ENCODE measurements around the gene TIFAB. TPM values are rescaled to one million over a fixed set of nuclear protein-coding genes. Genes with fewer than 3 reads are reported as not detected.

Gene TIFAB
- total RNA-seq, 1 donor from 2014 or later, result not detected

GRCh38 chr5:135471726-135472125 is 19.6 kb upstream of the TIFAB start:
- Histone ChIP-seq H3K36me3 (ENCODE audit: insufficient read depth, low read length) (no peaks in the 10 kb centered on the region), H3K27ac (ENCODE audit: low read depth, low read length) (no peak overlapping the region), H4K20me1 (ENCODE audit: insufficient read depth, low read length) (no peaks in the 10 kb centered on the region), H3K4me3 (ENCODE audit: insufficient read depth, low read depth, low read length) (no peak overlapping the region), H2AFZ (ENCODE audit: low read depth, low read length) (no peak overlapping the region), H3K9ac (ENCODE audit: low read length) (no peak overlapping the region), H3K4me1 (ENCODE audit: insufficient read depth, low read length) (no peaks in the 10 kb centered on the region), H3K79me2 (ENCODE audit: insufficient read depth, low read length) (no peaks in the 10 kb centered on the region), H3K4me2 (ENCODE audit: low read length) (no peak overlapping the region), H3K9me3 (ENCODE audit: insufficient read depth, low read depth, low read length) (no peaks in the 10 kb centered on the region), H3K27me3 (ENCODE audit: insufficient read depth, low read length) (peaks cover 69% of the 10 kb centered on the region)
- FAIRE-seq (no peak), DNase-seq (ENCODE audit: low read depth) (no peak)
- Mint-ChIP-seq H3K9me3 (ENCODE audit: unreplicated experiment) (no peaks in the 10 kb centered on the region), H3K27me3 (ENCODE audit: low read depth, unreplicated experiment) (peaks cover 89% of the 10 kb centered on the region), H3K4me3 (ENCODE audit: unreplicated experiment) (no peak overlapping the region), H3K27ac (ENCODE audit: unreplicated experiment) (no peak overlapping the region), H3K36me3 (ENCODE audit: low read depth, unreplicated experiment) (no peaks in the 10 kb centered on the region), H3K4me1 (ENCODE audit: low read depth, unreplicated experiment) (no peaks in the 10 kb centered on the region)
- TF ChIP-seq EZH2 (IDR thresholded peaks at IDR 0.05; ENCODE audit: insufficient read depth, low read length), result no peak
- no peak for TF ChIP-seq CTCF (IDR thresholded peaks at IDR 0.05; ENCODE audit: insufficient read depth, low read depth, low read length)

- no peak overlapping the region for H3K27ac Mint-ChIP-seq (ENCODE audit: unreplicated experiment)
- H3K27me3 Mint-ChIP-seq (ENCODE audit: low read depth, unreplicated experiment), result peaks cover 91% of the 10 kb centered on the region
- Histone ChIP-seq H3K27ac (ENCODE audit: low read depth, low read length) (no peak overlapping the region), H3K36me3 (ENCODE audit: insufficient read depth, low read length) (no peaks in the 10 kb centered on the region), H4K20me1 (ENCODE audit: insufficient read depth, low read length) (no peaks in the 10 kb centered on the region), H3K79me2 (ENCODE audit: insufficient read depth, low read length) (no peaks in the 10 kb centered on the region), H3K27me3 (ENCODE audit: insufficient read depth, low read length) (peaks cover 65% of the 10 kb centered on the region), H2AFZ (ENCODE audit: low read depth, low read length) (no peak overlapping the region), H3K9me3 (ENCODE audit: insufficient read depth, low read depth, low read length) (no peaks in the 10 kb centered on the region), H3K4me1 (ENCODE audit: insufficient read depth, low read length) (no peaks in the 10 kb centered on the region), H3K4me3 (ENCODE audit: insufficient read depth, low read depth, low read length) (no peak overlapping the region), H3K9ac (ENCODE audit: low read length) (no peak overlapping the region), H3K4me2 (ENCODE audit: low read length) (no peak overlapping the region)
- H3K4me1 Mint-ChIP-seq (ENCODE audit: low read depth, unreplicated experiment), result peaks cover 5% of the 10 kb centered on the region
- TF ChIP-seq CTCF (IDR thresholded peaks at IDR 0.05; ENCODE audit: insufficient read depth, low read depth, low read length), result no peak
- no peak for TF ChIP-seq EZH2 (IDR thresholded peaks at IDR 0.05; ENCODE audit: insufficient read depth, low read length)
- no peaks in the 10 kb centered on the region for H3K9me3 Mint-ChIP-seq (ENCODE audit: unreplicated experiment)
- DNase-seq (ENCODE audit: low read depth) (no peak), FAIRE-seq (no peak)
- H3K36me3 Mint-ChIP-seq (ENCODE audit: low read depth, unreplicated experiment), result no peaks in the 10 kb centered on the region
- no peak overlapping the region for H3K4me3 Mint-ChIP-seq (ENCODE audit: unreplicated experiment)
Observed at GRCh38 chr5:135469911-135470310, 17.8 kb upstream of the TIFAB start.

GRCh38 chr5:135468541-135468940 is 16.4 kb upstream of the TIFAB start:
- Histone ChIP-seq H3K4me3 (ENCODE audit: insufficient read depth, low read depth, low read length) (no peak overlapping the region), H3K4me1 (ENCODE audit: insufficient read depth, low read length) (no peaks in the 10 kb centered on the region), H3K36me3 (ENCODE audit: insufficient read depth, low read length) (no peaks in the 10 kb centered on the region), H3K79me2 (ENCODE audit: insufficient read depth, low read length) (no peaks in the 10 kb centered on the region), H3K9me3 (ENCODE audit: insufficient read depth, low read depth, low read length) (no peaks in the 10 kb centered on the region), H3K9ac (ENCODE audit: low read length) (no peak overlapping the region), H4K20me1 (ENCODE audit: insufficient read depth, low read length) (no peaks in the 10 kb centered on the region), H3K27me3 (ENCODE audit: insufficient read depth, low read length) (peaks cover 68% of the 10 kb centered on the region), H3K4me2 (ENCODE audit: low read length) (no peak overlapping the region), H3K27ac (ENCODE audit: low read depth, low read length) (no peak overlapping the region), H2AFZ (ENCODE audit: low read depth, low read length) (no peak overlapping the region)
- H3K27me3 Mint-ChIP-seq (ENCODE audit: low read depth, unreplicated experiment), result peaks cover 92% of the 10 kb centered on the region
- H3K4me3 Mint-ChIP-seq (ENCODE audit: unreplicated experiment), result no peak overlapping the region
- no peaks in the 10 kb centered on the region for H3K36me3 Mint-ChIP-seq (ENCODE audit: low read depth, unreplicated experiment)
- H3K27ac Mint-ChIP-seq (ENCODE audit: unreplicated experiment), result no peak overlapping the region
- peaks cover 5% of the 10 kb centered on the region for H3K4me1 Mint-ChIP-seq (ENCODE audit: low read depth, unreplicated experiment)
- no peak for FAIRE-seq
- no peak for DNase-seq (ENCODE audit: low read depth)
- no peaks in the 10 kb centered on the region for H3K9me3 Mint-ChIP-seq (ENCODE audit: unreplicated experiment)
- TF ChIP-seq CTCF (IDR thresholded peaks at IDR 0.05; ENCODE audit: insufficient read depth, low read depth, low read length), result no peak
- no peak for TF ChIP-seq EZH2 (IDR thresholded peaks at IDR 0.05; ENCODE audit: insufficient read depth, low read length)

All from astrocyte (in vitro differentiated cells and primary cell).